Duodenal mucosa (tissue), 2 donors: ENCODE data around the gene BID.
A peak's percentile ranks its signal among the peaks of the same experiment; 100 is the strongest.

ENCODE experiments used
- H3K27ac ChIP-seq: one replicate; pipeline ENCODE4 v1.7.0; 2013; ENCODE audit warnings: low read depth, low read length
- H3K27me3 ChIP-seq, 2 donors: one replicate each; pipeline ENCODE4 v1.7.0; 2013; ENCODE audit warnings: low read length in 2 of 2, control low read depth in 1 of 2; ENCODE audit not compliant: insufficient read depth in 2 of 2, control insufficient read depth in 1 of 2
- H3K36me3 ChIP-seq, 2 donors: one replicate each; pipeline ENCODE4 v1.7.0; 2013; ENCODE audit warnings: low read length in 2 of 2, control low read depth in 1 of 2; ENCODE audit not compliant: insufficient read depth in 2 of 2, control insufficient read depth in 1 of 2
- H3K4me1 ChIP-seq, 2 donors: one replicate each; pipeline ENCODE4 v1.7.0; 2013; ENCODE audit warnings: low read length in 2 of 2, control low read depth in 1 of 2; ENCODE audit not compliant: insufficient read depth in 2 of 2, control insufficient read depth in 1 of 2
- H3K4me3 ChIP-seq, 2 donors: one replicate each; pipeline ENCODE4 v1.7.0; 2013; ENCODE audit warnings: low read length in 2 of 2, low read depth in 1 of 2
- H3K9ac ChIP-seq, 2 donors: one replicate each; pipeline ENCODE4 v1.7.0; 2013; ENCODE audit warnings: low read length in 2 of 2, low read depth in 1 of 2
- H3K9me3 ChIP-seq, 2 donors: one replicate each; pipeline ENCODE4 v1.7.0; 2013; ENCODE audit warnings: low read length in 2 of 2, control low read depth in 1 of 2; ENCODE audit not compliant: control insufficient read depth in 1 of 2

BID gene

DNA sequence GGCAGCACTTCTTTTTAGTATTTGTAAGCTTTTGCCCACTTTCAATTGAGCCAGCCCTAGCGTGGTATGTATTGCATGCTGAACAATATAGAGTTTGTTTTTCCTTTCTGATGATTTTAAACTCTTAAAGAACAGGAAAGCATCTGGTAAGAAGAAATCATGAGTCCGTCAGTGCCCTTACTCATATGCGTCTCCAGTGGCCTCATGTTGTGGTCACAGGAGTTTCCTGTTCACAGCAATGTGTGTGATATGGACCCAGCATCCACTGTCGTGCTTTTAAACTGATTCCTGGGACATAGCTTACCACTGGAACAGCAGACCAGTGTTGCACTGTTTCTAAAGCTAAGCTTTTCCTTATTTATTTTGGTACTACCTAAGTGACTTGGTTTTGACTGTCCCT lies 40.1 kb downstream of the BID start:
- no peak overlapping the region for H3K27ac ChIP-seq
- peaks cover 0 to 3% of the 10 kb centered on the region in 2 donors for H3K4me1 ChIP-seq
- no peaks in the 10 kb centered on the region for H3K27me3 ChIP-seq
- peaks cover 39 to 73% of the 10 kb centered on the region in 2 donors for H3K36me3 ChIP-seq
- H3K9me3 ChIP-seq, result no peaks in the 10 kb centered on the region
- H3K9ac ChIP-seq, result no peak overlapping the region
- H3K4me3 ChIP-seq, result no peak overlapping the region

DNA sequence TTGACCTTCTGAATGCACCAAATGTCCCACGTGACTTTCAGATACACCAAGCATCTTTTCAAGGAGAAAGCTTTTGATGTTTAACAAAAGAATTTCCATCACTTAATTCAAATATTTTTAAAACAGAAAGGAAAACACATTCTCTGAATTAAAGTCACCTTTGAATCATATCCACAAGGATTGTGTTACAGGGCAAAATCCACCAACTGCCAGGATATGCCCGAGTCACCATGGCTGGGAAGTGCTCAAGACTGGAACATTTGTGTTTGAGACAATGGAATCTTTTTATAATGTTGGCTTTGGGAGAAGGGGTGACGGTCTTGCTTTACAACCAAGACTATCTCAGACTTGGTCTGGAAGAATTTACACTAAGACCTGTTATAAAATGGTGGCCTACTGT lies 40.8 kb downstream of the BID start:
- H3K27ac ChIP-seq, result no peak overlapping the region

DNA sequence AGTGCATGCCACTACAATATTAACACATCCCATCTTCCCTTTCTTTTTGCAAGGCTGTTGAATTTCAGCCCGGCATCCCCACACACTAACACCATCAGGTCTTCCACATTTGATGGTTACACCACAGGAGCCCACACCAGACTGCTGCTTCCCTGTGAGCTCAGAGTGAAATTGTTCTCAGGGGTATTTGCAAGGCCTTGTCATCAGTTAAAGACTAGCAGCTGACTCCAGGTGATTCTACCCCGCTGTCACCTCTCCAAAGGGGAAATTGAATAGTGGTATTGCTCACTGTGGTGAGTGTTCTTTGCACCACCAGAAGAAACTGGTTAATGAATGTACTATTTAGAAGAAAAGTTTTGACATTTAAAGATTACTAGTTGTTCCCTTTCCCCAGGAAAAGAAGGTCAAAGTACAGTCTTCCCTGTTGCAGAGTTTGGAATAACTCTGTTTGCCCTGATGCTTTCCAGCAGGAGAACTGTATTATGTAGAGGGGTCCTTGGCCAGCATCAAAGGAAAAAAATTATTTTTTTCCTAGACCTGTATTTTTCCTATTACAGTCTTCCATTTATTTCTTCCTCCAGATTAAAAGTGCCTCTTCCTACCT lies 41.9 kb downstream of the BID start:
- Histone ChIP-seq H3K4me1 (peaks cover 0 to 3% of the 10 kb centered on the region in 2 donors), H3K27me3 (no peaks in the 10 kb centered on the region), H3K9ac (no peak overlapping the region), H3K9me3 (no peaks in the 10 kb centered on the region), H3K4me3 (no peak overlapping the region), H3K27ac (no peak overlapping the region), H3K36me3 (peaks cover 33 to 66% of the 10 kb centered on the region in 2 donors)

More for the DNA sequence above, 40.8 kb downstream of the BID start:
- Histone ChIP-seq H3K9me3 (no peaks in the 10 kb centered on the region), H3K4me3 (no peak overlapping the region), H3K9ac (no peak overlapping the region), H3K4me1 (peaks cover 0 to 3% of the 10 kb centered on the region in 2 donors), H3K27me3 (no peaks in the 10 kb centered on the region), H3K36me3 (peaks cover 38 to 67% of the 10 kb centered on the region in 2 donors)

DNA sequence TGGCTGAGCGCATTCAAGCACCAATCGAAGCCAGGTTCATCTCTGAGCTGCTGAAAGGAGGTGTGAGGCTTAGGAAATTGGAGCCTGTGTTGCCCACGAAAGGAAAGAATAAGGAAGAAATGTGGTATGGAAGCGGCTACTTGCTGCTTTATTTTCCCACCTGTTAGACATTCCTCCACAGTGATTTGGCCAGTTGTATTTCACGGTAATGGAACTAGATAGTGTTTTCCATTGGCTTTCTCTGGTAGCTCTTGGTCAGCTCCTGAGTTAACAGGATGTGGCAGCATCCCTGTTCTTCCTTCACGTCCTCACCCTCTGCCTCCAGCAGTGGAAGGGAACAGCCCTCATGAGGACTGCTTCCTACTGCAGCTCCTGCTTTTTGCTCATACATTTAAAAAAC lies 44.7 kb downstream of the BID start:
- Histone ChIP-seq H3K4me3 (no peak overlapping the region), H3K4me1 (peaks cover 9 to 12% of the 10 kb centered on the region in 2 donors), H3K27me3 (no peaks in the 10 kb centered on the region), H3K36me3 (peaks cover 32 to 62% of the 10 kb centered on the region in 2 donors), H3K9me3 (no peaks in the 10 kb centered on the region), H3K9ac (no peak overlapping the region), H3K27ac (no peak overlapping the region)

DNA sequence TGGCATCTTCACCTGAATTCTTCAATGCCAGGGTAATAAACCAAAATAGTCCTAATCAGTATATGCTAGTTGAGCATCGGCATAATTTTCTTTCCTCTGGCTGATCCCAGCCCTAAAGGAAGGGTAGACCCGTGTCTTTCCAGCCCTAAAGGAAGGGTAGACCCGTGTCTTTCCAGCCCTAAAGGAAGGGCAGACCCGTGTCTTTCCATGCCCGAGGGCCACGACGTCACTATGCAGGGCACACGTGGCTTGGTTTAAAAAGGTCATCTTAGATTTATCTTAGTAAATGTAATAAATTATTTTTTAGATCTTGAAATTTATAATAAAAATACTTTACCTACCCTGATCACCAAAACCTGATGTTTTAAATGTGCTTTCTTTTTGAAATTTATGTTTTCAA lies 45.5 kb downstream of the BID start:
- H3K27me3 ChIP-seq, result no peaks in the 10 kb centered on the region
- no peak overlapping the region for H3K9ac ChIP-seq
- H3K9me3 ChIP-seq, result no peaks in the 10 kb centered on the region
- no peak overlapping the region for H3K27ac ChIP-seq
- H3K4me1 ChIP-seq, result peaks cover 9 to 11% of the 10 kb centered on the region in 2 donors
- peaks cover 25 to 54% of the 10 kb centered on the region in 2 donors for H3K36me3 ChIP-seq
- no peak overlapping the region for H3K4me3 ChIP-seq

DNA sequence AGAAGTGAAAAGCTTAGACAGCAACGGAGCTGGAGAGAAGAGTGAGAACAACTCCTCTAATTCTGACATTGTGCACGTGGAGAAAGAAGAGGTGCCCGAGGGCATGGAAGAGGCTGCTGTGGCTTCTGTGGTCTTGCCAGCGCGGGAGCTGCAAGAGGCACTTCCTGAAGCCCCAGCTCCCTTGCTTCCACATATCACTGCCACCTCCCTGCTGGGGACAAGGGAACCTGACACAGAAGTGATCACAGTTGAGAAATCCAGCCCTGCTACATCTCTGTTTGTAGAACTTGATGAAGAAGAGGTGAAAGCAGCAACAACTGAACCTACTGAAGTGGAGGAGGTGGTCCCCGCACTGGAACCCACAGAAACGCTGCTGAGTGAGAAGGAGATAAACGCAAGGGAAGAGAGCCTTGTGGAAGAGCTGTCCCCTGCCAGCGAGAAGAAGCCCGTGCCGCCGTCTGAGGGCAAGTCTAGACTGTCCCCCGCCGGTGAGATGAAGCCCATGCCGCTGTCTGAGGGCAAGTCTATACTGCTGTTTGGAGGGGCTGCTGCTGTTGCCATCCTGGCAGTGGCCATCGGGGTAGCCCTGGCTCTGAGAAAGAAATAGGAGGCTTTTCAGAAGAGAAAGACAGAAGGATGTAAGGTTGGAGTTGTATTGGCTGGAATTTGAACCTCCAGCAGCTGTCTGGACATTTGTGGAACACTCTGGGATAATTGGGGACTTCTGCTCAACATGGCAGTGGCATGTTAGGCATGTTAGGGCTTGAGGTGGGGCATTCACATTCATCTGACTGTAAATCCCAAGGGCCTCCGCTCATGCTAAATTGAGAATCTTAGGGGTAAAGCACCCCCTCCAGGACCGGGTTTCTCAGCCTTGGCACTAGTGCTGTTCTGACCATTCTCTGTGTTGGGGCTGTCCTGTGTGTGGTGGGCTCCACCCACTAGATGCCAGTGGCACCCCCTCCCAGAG lies 47.1 kb downstream of the BID start:
- Histone ChIP-seq H3K27me3 (no peaks in the 10 kb centered on the region), H3K9me3 (no peaks in the 10 kb centered on the region), H3K36me3 (peaks cover 23 to 44% of the 10 kb centered on the region in 2 donors), H3K9ac (no peak overlapping the region), H3K4me1 (peaks cover 9 to 11% of the 10 kb centered on the region in 2 donors), H3K27ac (no peak overlapping the region), H3K4me3 (no peak overlapping the region)

DNA sequence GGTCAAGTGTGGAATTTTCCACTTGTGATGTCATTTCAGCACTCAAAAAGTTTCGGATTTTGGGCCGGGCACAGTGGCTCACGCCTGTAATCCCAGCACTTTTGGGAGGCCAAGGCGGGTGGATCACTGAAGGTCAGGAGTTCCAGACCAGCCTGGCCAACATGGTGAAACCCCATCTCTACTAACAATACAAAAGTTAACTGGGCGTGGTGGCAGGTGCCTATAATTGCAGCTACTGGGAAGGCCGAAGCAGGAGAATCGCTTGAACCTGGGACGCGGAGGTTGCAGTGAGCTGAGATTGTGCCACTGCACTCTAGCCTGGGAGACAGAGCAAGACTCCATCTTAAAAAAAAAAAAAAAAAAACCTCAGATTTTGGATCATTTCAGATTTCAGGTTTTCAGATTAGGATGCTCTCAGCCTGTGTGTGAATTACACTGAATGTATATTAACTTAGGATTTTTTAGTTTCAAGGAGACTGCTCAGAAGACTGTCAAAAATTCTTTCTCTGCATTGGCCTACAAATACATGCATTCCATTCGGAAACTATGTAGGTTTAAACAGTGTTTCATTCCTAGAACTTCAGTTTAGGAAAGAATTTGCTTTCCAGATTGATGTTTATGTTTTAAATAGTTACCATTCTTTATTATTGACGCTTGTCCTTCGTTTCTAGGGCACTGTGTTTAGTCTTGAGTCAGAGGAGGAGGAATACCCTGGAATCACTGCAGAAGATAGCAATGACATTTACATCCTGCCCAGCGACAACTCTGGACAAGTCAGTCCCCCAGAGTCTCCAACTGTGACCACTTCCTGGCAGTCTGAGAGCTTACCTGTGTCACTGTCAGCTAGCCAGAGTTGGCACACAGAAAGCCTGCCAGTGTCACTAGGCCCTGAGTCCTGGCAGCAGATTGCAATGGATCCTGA lies 48.0 kb downstream of the BID start:
- H3K9me3 ChIP-seq, result no peaks in the 10 kb centered on the region
- no peaks in the 10 kb centered on the region for H3K27me3 ChIP-seq
- peaks cover 14 to 38% of the 10 kb centered on the region in 2 donors for H3K36me3 ChIP-seq
- H3K9ac ChIP-seq, result no peak overlapping the region
- H3K4me1 ChIP-seq, result peaks cover 9 to 11% of the 10 kb centered on the region in 2 donors
- H3K27ac ChIP-seq, result no peak overlapping the region
- H3K4me3 ChIP-seq, result no peak overlapping the region

DNA sequence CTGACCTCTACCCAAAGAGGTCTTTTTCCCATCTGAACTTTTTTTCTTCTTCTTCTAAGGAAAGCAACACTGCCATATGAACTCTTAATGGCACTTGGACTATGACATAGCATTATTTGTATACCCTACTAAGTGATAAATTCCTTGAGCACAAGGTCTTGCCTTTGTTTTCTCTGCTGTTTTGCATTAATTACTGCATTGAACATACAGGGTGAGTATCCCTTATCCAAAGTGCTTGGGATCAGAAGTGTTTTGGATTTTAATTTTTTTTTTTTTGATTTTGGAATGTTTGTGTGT lies 48.8 kb downstream of the BID start:
- Histone ChIP-seq H3K27me3 (no peaks in the 10 kb centered on the region), H3K4me3 (no peak overlapping the region), H3K36me3 (peaks cover 14 to 36% of the 10 kb centered on the region in 2 donors), H3K9me3 (no peaks in the 10 kb centered on the region), H3K4me1 (peaks cover 9 to 11% of the 10 kb centered on the region in 2 donors), H3K9ac (no peak overlapping the region), H3K27ac (peak overlapping the region; percentile 30)

DNA sequence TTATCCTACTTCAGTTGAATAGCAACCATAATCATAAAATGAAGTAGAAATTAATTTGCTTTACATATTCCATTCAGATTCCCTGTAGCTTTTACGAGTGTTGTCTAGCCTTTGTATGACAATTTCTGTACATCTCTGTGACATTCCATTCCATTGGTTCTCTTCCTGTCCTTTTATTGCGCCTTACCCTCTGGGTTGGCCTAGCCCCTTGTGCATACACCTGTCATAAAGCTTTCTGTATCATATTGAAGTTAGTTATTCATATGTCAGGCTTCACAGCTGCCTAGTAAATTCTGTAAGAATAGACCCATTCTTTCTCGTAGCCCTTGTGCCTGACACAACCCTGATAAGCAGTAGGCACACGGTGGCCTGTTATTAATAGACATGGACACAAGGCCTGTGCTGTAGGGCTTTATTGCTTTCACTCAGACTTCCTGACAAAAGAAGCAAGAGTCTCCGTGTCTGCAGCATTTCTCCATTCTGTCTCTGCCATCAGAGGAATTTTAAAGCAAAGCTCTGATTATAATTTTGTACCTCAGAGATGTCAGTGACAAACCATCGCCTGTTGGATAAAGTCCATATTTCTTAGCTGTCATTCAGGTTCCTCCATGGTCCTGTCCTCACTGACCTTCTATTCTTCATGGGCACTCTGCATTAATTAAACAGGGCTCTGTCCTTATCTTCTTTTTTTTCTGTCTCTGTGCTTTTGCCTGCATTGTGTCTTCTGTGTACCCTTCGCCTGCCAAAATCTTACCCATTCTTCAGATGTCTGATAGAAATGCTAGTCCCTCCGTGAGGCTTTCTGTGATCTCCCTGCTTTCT lies 49.4 kb downstream of the BID start:
- Histone ChIP-seq H3K36me3 (peaks cover 14 to 30% of the 10 kb centered on the region in 2 donors), H3K9me3 (no peaks in the 10 kb centered on the region), H3K4me3 (no peak overlapping the region), H3K4me1 (peaks cover 9 to 11% of the 10 kb centered on the region in 2 donors), H3K27ac (peak overlapping the region; percentile 30), H3K9ac (no peak overlapping the region), H3K27me3 (no peaks in the 10 kb centered on the region)
